ENCODE results near the gene CHST15. TPM values are rescaled to one million over a fixed set of nuclear protein-coding genes. Genes with fewer than 3 reads are reported as not detected.

Gene CHST15
- total and polyA plus RNA-seq, 11 donors, result 0.88 to 27.1 (median 4.1) TPM

DNA sequence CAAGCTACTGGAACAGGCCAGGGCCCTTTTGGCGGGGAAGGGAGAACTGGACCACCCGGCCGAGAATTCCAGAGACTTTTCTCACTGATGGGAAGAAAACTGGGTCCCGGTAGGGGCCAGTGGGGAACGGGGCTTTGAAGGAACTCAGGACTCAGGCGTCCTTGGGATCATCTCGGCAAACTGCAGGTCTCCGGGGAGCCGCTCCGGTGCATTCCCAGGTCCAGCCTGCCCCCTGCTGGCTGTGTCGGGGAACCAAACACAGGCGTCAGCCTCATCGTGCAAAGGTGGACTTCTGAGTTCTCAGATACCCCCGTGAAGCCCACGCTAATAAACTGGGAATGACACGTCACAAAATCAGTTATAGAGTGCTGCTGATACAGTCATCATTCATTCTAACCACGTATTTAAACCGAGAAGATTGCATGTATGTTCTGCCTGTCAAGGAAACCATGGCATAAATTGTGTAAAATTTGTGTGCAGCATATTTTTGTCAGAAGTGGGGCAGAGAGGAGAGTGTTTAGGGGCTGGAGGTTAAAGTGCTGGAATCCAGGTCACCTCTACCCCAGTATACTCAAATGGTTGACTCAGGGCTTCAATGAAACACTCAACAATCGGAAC is 125.7 kb downstream of the CHST15 start:
- ATAC-seq (peak in 3 of 4 donors; percentile 75 to 86 (median 76)), DNase-seq (peak; percentile 56 to 83 (median 67))
- Histone ChIP-seq H3K4me3 (peak overlapping the region in 1 of 12 donors; percentile 26), H3K27ac (no peak overlapping the region), H3K27me3 (peaks cover 0 to 65% (median 43%) of the 10 kb centered on the region in 9 donors), H3K9me3 (no peaks in the 10 kb centered on the region), H3K4me1 (peaks cover 0 to 7% (median 0%) of the 10 kb centered on the region in 12 donors), H3K36me3 (no peaks in the 10 kb centered on the region)
- no peak for TF ChIP-seq POLR2A (IDR thresholded peaks at IDR 0.05)
- TF ChIP-seq, protein P1, sequence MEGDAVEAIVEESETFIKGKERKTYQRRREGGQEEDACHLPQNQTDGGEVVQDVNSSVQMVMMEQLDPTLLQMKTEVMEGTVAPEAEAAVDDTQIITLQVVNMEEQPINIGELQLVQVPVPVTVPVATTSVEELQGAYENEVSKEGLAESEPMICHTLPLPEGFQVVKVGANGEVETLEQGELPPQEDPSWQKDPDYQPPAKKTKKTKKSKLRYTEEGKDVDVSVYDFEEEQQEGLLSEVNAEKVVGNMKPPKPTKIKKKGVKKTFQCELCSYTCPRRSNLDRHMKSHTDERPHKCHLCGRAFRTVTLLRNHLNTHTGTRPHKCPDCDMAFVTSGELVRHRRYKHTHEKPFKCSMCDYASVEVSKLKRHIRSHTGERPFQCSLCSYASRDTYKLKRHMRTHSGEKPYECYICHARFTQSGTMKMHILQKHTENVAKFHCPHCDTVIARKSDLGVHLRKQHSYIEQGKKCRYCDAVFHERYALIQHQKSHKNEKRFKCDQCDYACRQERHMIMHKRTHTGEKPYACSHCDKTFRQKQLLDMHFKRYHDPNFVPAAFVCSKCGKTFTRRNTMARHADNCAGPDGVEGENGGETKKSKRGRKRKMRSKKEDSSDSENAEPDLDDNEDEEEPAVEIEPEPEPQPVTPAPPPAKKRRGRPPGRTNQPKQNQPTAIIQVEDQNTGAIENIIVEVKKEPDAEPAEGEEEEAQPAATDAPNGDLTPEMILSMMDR (IDR thresholded peaks at IDR 0.05), result peak; percentile 79 to 94 (median 84)
- WGBS, 4 donors, result 3 to 8% (median 6%) methylated on average over 16 to 19 of the region's 19 CpGs
- intact Hi-C loops (cut with DNase I), result loop anchor here (1.0 to 10.0 kb wide), 4 partner anchors 384 to 833 kb away; partner anchors contain the start of gene HMX3 (in 1 of the 10)

DNA sequence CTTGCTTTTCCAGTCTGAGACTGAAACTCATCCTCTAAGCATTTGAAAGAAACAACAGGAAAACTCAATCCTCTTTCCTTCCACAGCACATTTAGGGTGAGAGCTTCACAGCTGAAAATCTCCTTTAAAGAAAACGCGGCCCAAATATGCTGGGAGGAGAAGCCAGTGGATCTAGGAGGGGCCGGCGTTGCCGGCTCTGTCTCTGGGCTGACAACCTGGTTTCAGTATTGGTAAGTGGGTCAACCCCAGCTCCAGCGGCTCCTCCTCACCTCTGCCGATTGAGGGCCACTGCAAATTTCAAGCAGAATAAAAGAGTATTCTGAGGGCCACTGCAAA is 126.5 kb downstream of the CHST15 start:
- Histone ChIP-seq H3K27ac (no peak overlapping the region), H3K36me3 (no peaks in the 10 kb centered on the region), H3K4me1 (peaks cover 0 to 5% (median 0%) of the 10 kb centered on the region in 12 donors), H3K27me3 (peaks cover 0 to 63% (median 42%) of the 10 kb centered on the region in 9 donors), H3K4me3 (peak overlapping the region in 1 of 12 donors; percentile 26), H3K9me3 (no peaks in the 10 kb centered on the region)
- ATAC-seq (peak in 1 of 4 donors; percentile 18), DNase-seq (peak in 1 of 5 donors; percentile 23)
- TF ChIP-seq POLR2A (IDR thresholded peaks at IDR 0.05), result no peak
- TF ChIP-seq, protein P1 (IDR thresholded peaks at IDR 0.05), result no peak
- WGBS, 4 donors, result 60 to 71% (median 65%) methylated on average over 7 of the region's 7 CpGs
- intact Hi-C loops (cut with DNase I), result loop anchor here in 9 of 10 donors (1.0 to 10.0 kb wide), 4 partner anchors 384 to 832 kb away; partner anchors contain the start of gene HMX3 (in 1 of the 9)

DNA sequence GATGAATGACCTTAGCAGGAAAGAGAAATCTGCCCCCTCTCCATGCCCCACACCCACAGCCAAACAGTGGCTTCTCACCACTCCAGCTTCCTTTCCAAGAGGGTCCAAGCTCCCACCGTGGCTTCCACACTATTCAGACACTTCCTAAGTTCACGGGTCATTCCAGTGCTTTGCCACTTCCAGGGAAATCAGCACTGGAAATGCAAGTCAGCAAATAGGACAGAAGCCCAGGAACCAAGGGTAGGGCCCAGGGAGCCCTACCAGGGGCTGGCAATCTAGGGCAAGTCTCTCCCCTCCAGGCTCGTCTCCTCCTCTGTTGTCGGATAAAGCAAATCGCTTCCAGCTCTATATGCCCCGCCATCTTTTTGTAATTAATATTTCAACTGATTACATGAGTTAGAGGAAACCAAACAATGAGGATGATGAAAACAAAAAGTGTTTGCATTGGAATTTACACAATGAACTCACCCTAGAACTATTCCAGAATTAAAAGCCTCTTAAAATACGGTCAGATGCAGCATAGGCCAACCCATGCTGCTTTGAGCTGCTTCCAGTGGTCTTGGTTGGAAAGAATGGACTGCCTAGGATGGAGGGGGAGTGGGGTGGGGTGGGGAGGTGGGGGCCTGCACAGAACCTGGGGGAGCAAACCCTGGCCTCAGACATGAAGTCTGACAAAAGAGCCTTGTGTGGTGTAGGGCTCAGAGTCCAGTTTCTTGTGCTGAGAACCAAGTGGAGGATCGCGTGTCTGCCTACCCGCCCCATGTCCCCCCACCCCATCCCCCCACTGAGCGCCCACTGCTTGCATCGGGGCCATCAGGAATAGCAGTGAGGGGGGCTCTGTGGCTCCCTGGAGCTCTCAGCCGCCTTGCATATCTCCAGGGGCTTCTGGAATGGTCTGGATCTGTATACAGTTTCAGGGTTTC is 127.2 kb downstream of the CHST15 start:
- Histone ChIP-seq H3K27me3 (peaks cover 0 to 61% (median 38%) of the 10 kb centered on the region in 9 donors), H3K4me3 (no peak overlapping the region), H3K36me3 (no peaks in the 10 kb centered on the region), H3K27ac (no peak overlapping the region), H3K4me1 (peaks cover 0 to 5% (median 0%) of the 10 kb centered on the region in 12 donors), H3K9me3 (peaks cover 0 to 2% (median 0%) of the 10 kb centered on the region in 12 donors)
- no peak for TF ChIP-seq POLR2A (IDR thresholded peaks at IDR 0.05)
- TF ChIP-seq, protein P1 (IDR thresholded peaks at IDR 0.05), result no peak
- DNase-seq, result no peak
- no peak for ATAC-seq
- intact Hi-C loops (cut with DNase I), result loop anchor here in 4 of 10 donors (2.0 to 10.0 kb wide), 2 partner anchors 383 to 831 kb away; partner anchors contain the start of gene HMX3 (in 1 of the 4)
- WGBS, 4 donors, result 59 to 69% (median 63%) methylated on average over 12 to 13 of the region's 13 CpGs
